ENCODE results near the gene ARHGAP24.

ARHGAP24 gene

GRCh38 chr4:85778632-85779131, 303.7 kb downstream of the ARHGAP24 start:
- DNase-seq (ENCODE audit: low spot score), result no peak

DNA sequence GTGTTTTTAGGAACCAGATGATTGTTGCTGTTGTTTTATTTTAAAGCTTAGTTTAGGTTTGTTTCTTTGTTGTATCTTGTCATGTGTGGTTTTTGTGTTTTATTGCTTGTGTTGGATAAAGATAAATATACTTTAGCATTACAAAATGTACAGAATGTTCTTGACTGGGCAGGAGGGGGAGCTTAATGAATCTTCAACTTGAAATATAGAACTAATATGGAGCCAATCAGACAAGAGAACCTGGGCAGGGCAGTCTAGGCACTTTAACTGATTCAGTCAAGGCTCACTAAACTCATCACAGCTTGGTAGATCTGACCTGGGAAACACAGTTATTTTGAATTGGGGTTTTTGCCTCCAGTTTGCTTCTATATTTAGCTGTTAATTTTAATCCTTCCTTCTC, 304.2 kb downstream of the ARHGAP24 start:
- no peak for DNase-seq (ENCODE audit: low spot score)

DNA sequence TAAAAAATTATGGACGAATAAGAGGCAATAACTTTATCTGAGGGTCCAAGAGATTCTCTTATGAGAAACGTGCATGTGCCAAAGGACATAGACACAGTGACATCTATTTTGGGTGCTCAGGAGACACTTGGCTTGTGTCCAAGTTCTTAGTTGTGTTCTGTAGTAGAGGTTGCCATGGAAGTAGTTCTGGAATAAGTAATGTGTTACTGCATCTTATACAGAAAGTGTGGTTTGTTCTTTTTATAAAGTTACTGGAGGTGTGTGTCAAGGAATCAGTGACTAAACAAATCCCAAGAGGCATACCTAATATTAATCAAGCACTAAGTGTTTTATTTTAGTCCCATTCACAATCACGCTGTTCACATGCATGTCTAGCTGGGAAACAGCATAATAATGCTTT, 305.7 kb downstream of the ARHGAP24 start:
- DNase-seq (ENCODE audit: low spot score), result no peak

DNA sequence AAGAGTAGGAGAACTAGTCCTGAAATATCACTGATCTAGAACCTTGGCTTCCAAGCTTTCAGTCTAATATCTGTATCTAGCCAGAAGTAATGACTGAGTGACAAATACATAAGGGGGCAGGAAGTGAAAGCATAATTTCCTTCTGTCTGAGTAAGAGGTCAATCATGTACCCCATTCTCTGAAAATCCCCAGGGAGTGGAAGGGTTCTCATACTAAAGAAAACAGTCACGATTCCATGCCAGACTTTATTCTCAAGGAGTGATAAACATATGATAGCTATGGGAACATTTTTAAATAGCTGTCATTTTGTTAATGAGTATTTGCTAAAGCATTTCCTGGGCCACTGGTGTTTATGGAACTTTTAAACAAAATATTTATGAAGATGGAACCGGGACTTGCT, 308.5 kb downstream of the ARHGAP24 start:
- no peak for DNase-seq (ENCODE audit: low spot score)

DNA sequence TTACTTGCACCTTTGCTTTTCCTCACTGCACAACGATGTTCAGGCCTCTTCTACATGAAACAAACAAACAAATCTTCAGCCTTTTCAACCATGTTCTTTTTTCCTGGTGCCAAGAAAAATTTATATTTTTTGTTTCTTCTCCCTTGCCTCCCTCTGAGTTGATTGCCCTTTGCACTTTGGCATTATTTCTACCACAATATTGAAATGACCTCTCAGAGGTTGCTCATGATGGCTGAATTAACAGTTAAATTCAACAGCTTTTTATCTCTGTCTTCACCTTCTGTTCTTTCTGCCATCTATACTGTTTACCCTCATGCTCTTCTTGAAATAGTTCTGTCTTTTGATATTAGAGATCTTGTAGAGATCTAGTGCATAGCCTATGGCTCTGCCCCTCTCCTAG, 308.9 kb downstream of the ARHGAP24 start:
- DNase-seq (ENCODE audit: low spot score), result no peak

GRCh38 chr4:85784348-85784747, 309.4 kb downstream of the ARHGAP24 start:
- DNase-seq (ENCODE audit: low spot score), result no peak

DNA sequence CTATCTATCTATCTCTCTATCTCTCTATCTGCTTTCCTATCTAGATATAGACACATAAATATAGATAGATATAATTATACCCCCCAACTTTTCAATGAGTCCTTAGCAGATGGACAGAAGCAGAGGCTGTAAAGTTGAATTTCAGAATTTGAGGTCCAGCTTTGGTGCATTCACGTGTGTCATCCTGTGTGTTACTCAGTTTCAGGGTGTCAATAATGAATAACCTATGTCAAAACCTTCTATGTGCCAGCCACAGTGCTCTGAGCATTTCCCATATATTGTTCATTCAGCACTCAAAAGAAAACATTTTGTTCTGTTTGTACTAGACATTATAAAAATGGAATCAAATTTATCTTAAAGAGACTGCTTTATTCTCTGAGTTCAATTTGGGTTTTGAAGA, 310.0 kb downstream of the ARHGAP24 start:
- DNase-seq (ENCODE audit: low spot score), result no peak

GRCh38 chr4:85787133-85787532, 312.2 kb downstream of the ARHGAP24 start:
- DNase-seq (ENCODE audit: low spot score), result no peak

DNA sequence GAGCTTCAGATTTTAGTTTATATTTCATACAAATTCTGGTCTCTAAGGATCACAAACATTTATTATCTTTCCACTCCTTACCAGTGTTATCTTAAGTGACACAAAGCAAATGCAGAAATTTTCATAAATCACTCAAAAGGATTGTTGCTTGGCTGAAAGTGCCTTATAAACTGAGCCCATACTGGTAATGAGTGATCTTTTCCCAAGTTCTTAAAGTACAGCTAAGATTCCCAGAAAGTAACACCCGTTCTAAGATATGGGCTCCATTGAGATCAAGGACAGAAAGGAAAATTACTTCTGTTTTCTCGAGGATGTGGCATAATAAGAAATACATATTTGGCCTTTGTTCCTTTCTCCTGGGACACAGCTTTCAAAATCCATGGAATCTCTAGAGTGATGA, 313.7 kb downstream of the ARHGAP24 start:
- no peak for DNase-seq (ENCODE audit: low spot score)

DNA sequence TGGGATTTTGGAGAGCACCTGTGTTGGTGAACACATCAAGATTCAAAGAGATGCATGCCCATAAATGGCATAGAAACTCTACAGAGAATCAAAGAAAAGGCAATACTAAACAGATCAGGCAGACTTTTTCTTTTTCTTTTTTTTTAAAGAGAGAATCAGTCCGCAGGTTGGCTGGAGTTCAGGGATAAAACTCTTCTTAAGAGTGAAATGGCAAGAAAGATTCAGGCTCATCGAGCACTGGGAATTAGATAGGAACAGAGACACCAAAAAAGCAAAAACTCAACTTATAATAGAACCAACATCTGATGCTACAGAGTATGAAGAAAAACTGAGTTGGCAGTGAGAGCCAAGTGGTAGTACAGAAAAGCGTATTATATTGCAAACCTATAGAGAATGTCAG, 314.3 kb downstream of the ARHGAP24 start:
- no peak for DNase-seq (ENCODE audit: low spot score)

DNA sequence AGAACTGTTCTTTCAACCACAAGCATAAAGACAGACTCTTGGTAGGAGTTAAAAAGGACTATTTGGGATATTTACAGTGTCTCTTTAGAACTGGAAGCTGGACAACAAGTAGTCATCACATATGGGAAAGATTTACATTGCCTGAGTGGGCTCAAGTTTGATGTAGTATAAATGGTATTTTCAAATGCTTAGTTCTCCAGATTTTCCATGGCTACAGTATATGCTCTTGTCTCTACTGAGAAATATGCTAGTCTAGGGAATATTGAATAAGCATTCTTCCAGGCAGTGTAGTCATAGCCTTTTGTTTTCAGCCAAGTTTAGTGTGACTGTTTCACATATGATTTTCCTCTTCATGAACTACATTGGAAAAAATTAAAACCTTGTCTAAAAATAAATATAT, 315.6 kb downstream of the ARHGAP24 start:
- DNase-seq (ENCODE audit: low spot score), result no peak

GRCh38 chr4:85792376-85793232, 317.7 kb downstream of the ARHGAP24 start:
- no peak for DNase-seq (ENCODE audit: low spot score)

DNA sequence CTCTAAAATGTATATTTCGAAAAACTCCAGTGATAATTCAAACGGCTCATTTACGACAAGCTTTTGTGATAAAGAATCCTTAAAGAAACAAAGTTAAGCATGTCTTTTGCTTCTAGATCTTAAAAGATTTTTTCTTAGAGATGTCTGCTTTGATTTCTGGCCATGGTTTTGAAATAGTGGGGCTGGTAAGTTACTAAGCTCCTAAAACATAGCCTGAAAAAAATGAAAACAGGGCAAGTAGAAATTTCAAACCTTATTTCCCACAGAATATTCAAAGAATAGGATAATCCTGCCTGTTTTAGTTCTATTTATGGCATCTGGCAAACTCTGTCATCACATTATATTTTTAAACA, 318.3 kb downstream of the ARHGAP24 start:
- DNase-seq (ENCODE audit: low spot score), result no peak

GRCh38 chr4:85798012-85798770, 323.2 kb downstream of the ARHGAP24 start:
- DNase-seq (ENCODE audit: low spot score), result no peak

DNA sequence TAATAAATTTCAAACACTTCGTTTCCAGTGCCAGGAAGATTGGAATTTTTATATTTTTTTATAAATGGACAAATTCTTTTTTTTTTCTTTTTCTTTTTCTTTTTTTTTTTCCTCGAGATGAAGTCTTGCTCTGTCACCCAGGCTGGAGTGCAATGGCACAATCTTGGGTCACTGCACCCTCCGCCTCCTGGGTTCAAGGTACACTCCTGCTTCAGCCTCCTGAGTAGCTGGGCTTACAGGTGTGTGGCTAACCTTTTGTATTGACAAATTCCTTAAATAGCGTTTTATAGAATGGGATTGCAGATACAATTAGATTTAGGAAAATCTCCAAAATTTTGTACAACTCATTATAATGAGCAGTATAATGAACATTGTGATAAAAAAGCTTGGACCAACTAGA, 328.9 kb downstream of the ARHGAP24 start:
- DNase-seq (ENCODE audit: low spot score), result no peak

DNA sequence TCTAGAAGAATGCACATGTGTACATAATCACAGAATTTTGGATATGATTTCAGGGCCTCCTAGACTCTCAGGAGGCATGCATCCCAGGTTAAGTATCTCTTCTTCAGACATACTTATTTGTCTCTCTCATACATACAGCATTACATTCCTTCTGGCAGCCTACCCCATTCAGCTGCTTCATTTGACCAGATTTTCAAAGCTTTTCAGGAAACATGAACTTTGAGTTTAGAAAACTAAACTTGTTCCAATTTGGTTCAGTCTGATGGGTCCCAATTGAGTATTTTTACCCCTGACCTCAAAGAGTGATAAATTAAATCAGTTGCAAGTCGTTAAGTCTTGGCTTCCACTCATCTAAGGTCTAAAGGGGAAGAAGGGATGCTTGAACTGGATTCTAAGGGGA, 330.9 kb downstream of the ARHGAP24 start:
- DNase-seq (ENCODE audit: low spot score), result no peak

GRCh38 chr4:85806334-85806733, 331.4 kb downstream of the ARHGAP24 start:
- DNase-seq (ENCODE audit: low spot score), result no peak

DNA sequence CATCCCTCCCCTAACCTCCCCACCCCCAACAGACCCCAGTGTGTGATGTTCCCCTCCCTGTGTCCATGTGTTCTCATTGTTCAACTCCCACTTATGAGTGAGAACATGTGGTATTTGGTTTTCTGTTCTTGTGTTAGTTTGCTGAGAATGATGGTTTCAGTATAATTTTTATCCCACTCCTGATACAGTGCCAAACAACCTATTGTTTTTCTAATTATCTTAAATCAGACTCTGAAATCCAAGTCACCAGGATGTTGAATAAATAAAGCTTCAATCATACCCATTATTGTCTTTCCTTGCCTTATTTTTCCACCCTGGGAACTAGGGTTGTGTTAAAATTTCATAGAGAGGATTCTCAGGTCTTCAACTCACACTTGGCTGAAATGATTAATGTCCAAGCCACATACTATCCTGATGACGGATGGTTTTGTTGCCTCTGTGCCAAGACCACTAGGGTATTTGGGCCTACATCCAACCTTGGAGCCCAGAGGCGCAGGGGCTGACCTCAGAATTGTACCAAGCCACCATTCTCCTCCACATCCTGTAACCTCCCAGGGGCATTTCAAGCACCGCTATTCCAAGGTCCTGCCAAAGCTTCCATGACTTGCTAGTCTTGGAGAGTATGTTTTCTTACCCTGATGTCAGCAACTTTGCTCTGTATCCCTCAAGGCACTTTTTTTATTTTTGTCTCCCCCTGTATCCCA, 332.4 kb downstream of the ARHGAP24 start:
- DNase-seq (ENCODE audit: low spot score), result no peak

DNA sequence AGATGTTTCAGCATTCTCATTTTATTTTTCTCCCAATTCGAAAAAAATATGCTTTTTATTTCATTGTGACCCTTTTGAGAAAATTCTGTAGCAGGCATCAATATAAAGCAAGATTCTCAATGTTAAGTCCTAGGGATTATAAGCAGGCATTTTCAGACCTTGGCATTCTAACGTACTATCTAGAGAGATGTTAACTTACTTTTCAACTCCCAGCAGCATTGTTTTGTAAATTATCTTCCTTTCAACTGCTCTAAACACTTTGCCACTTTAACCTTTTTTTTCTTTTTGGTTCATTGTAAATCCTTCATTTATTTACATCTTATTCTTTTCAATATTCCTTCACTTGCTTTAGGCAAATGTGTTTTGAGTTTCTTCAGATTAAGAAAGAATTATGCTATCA, 333.2 kb downstream of the ARHGAP24 start:
- no peak for DNase-seq (ENCODE audit: low spot score)

GRCh38 chr4:85808864-85809263, 333.9 kb downstream of the ARHGAP24 start:
- no peak for DNase-seq (ENCODE audit: low spot score)

GRCh38 chr4:85812776-85813175, 337.8 kb downstream of the ARHGAP24 start:
- DNase-seq (ENCODE audit: low spot score), result no peak

GRCh38 chr4:85815796-85816459, 341.0 kb downstream of the ARHGAP24 start:
- DNase-seq (ENCODE audit: low spot score), result no peak

Data from left forelimb (tissue), 1 donor.